DOHH2 (cell line): ENCODE data around the gene USP32.

Experiments used
- H3F3A ChIP-seq: fragments of 200-600 bp; sonication (generic), shearing (Covaris generic); 2 replicates; pipeline ENCODE4 v1.6.0; 2016; ENCODE audit warnings: antibody characterized with exemption, mild to moderate bottlenecking; ENCODE audit not compliant: control insufficient read depth, insufficient read depth
- H3K27ac ChIP-seq: fragments of 200-600 bp; sonication (generic); 2 replicates; pipeline ENCODE4 v1.5.1; 2014; ENCODE audit warnings: low read depth, mild to moderate bottlenecking, low read length, moderate library complexity
- H3K27me3 ChIP-seq: fragments of 200-600 bp; sonication (generic); 2 replicates; pipeline ENCODE4 v1.6.1; 2014; ENCODE audit warnings: mild to moderate bottlenecking, low read length, mixed read lengths; ENCODE audit not compliant: control insufficient read depth
- H3K36me3 ChIP-seq: fragments of 200-600 bp; sonication (generic); 2 replicates; pipeline ENCODE4 v1.6.1; 2014; ENCODE audit warnings: mild to moderate bottlenecking, low read length, moderate library complexity, mixed read lengths; ENCODE audit not compliant: control insufficient read depth
- H3K4me1 ChIP-seq: fragments of 200-600 bp; sonication (generic); 2 replicates; pipeline ENCODE4 v1.6.1; 2014; ENCODE audit warnings: mild to moderate bottlenecking, low read length, mixed read lengths; ENCODE audit not compliant: control insufficient read depth
- H3K4me2 ChIP-seq: fragments of 200-600 bp; sonication (generic); 2 replicates; pipeline ENCODE4 v1.6.0; 2014; ENCODE audit warnings: mild to moderate bottlenecking, low read length, moderate library complexity
- H3K4me3 ChIP-seq: fragments of 200-600 bp; sonication (generic); 2 replicates; pipeline ENCODE4 v1.5.1; 2014; ENCODE audit warnings: mild to moderate bottlenecking, low read length, mixed read lengths
- H3K79me2 ChIP-seq: fragments of 200-600 bp; sonication (generic); 2 replicates; pipeline ENCODE4 v1.6.1; 2014; ENCODE audit warnings: mild to moderate bottlenecking, low read length, mixed read lengths; ENCODE audit not compliant: control insufficient read depth
- H3K9me2 ChIP-seq: fragments of 200-600 bp; sonication (generic); replicated peaks from 2 replicates; pipeline ENCODE4 v1.6.1; 2014; ENCODE audit warnings: mild to moderate bottlenecking, low read length, mixed read lengths; ENCODE audit not compliant: control insufficient read depth
- H3K9me3 ChIP-seq: fragments of 200-600 bp; sonication (generic); 2 replicates; pipeline ENCODE4 v1.6.1; 2014; ENCODE audit warnings: antibody characterized with exemption, low read length, mixed read lengths; ENCODE audit not compliant: control insufficient read depth, insufficient read depth
- H4K20me1 ChIP-seq: fragments of 200-600 bp; sonication (generic); 2 replicates; pipeline ENCODE4 v1.6.0; 2014; ENCODE audit warnings: low read depth, mild to moderate bottlenecking, antibody characterized with exemption, low read length, moderate library complexity; ENCODE audit not compliant: control insufficient read depth, insufficient read depth
- EZH2phosphoT487 ChIP-seq: fragments of 200-600 bp; sonication (generic); IDR thresholded peaks from 2 replicates; pipeline ENCODE4 v1.6.1; 2017; ENCODE audit warnings: borderline replicate concordance, mild to moderate bottlenecking, antibody characterized with exemption, low read length, moderate library complexity, mixed read lengths
- TF ChIP-seq, protein P1 (sequence below): fragments of 200-600 bp; sonication (generic); IDR thresholded peaks from one replicate; pipeline ENCODE4 v1.5.1; 2014; ENCODE audit warnings: antibody characterized with exemption, mild to moderate bottlenecking, low read depth, low read length; ENCODE audit not compliant: poor library complexity, severe bottlenecking

USP32 gene

DNA sequence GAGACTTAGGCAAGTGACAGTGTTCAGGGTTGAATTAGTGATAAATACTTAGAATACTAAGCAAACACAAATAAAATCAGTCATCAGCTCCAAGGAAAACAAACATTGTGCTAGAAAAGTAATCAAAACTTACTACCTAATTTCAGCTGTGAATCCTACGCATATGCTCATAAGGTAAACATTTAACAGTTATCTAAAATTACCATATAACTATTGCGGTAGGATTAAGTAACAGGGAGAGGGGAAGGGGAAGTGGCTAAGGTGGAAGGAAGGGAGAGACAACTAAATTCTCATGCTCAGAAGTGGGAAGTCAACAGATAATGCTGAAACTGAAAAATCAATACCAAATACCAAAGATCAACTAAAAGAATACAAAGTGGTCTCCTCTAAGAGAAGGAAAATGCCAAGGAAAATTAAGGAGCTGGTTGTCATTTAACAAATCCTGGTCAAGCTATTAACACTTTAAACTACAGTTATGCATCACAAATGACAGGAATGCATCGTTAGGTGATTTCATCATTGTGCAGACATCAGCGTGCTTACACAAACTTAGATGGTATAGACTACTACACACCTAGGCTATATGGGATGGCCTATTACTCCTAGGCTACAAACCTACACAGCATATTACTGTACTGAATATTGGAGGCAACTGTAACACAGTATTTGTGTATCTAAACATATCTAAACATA lies 20.0 kb downstream of the USP32 start:
- H4K20me1 ChIP-seq: no peaks in the 10 kb centered on the region
- H3K4me1 ChIP-seq: no peaks in the 10 kb centered on the region
- no peaks in the 10 kb centered on the region for H3K9me2 ChIP-seq
- no peaks in the 10 kb centered on the region for H3K27me3 ChIP-seq
- H3K79me2 ChIP-seq: peaks cover 9% of the 10 kb centered on the region
- no peaks in the 10 kb centered on the region for H3F3A ChIP-seq
- no peak overlapping the region for H3K27ac ChIP-seq
- TF ChIP-seq, protein P1, sequence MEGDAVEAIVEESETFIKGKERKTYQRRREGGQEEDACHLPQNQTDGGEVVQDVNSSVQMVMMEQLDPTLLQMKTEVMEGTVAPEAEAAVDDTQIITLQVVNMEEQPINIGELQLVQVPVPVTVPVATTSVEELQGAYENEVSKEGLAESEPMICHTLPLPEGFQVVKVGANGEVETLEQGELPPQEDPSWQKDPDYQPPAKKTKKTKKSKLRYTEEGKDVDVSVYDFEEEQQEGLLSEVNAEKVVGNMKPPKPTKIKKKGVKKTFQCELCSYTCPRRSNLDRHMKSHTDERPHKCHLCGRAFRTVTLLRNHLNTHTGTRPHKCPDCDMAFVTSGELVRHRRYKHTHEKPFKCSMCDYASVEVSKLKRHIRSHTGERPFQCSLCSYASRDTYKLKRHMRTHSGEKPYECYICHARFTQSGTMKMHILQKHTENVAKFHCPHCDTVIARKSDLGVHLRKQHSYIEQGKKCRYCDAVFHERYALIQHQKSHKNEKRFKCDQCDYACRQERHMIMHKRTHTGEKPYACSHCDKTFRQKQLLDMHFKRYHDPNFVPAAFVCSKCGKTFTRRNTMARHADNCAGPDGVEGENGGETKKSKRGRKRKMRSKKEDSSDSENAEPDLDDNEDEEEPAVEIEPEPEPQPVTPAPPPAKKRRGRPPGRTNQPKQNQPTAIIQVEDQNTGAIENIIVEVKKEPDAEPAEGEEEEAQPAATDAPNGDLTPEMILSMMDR: no peak
- TF ChIP-seq EZH2phosphoT487: no peak
- H3K4me3 ChIP-seq: no peak overlapping the region
- no peaks in the 10 kb centered on the region for H3K36me3 ChIP-seq
- H3K9me3 ChIP-seq: no peaks in the 10 kb centered on the region
- no peak overlapping the region for H3K4me2 ChIP-seq

DNA sequence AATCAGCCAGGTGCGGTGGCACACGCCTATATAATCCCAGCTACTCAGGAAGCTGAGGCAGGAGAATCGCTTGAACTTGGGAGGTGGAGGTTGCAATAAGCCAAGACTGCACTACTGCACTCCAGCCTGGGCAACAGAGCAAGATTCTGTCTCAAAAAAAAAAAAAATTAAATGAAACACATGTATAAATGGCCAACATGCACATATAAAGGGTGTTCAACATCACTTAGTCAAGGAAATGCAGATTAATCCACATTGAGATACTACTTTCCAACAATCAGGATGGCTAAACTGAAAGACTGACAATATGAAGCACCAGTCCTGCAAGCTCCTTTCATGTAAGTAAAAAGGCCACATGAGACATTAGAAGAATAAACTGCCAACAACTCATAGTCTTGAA lies 20.5 kb downstream of the USP32 start:
- no peaks in the 10 kb centered on the region for H3K36me3 ChIP-seq
- H3K4me3 ChIP-seq: no peak overlapping the region
- H3K4me1 ChIP-seq: no peaks in the 10 kb centered on the region
- no peak overlapping the region for H3K4me2 ChIP-seq
- no peaks in the 10 kb centered on the region for H4K20me1 ChIP-seq
- no peak overlapping the region for H3K27ac ChIP-seq
- H3K9me2 ChIP-seq: no peaks in the 10 kb centered on the region
- no peak for TF ChIP-seq EZH2phosphoT487
- TF ChIP-seq, protein P1: no peak
- no peaks in the 10 kb centered on the region for H3K27me3 ChIP-seq
- no peaks in the 10 kb centered on the region for H3F3A ChIP-seq
- no peaks in the 10 kb centered on the region for H3K9me3 ChIP-seq
- peaks cover 10% of the 10 kb centered on the region for H3K79me2 ChIP-seq

DNA sequence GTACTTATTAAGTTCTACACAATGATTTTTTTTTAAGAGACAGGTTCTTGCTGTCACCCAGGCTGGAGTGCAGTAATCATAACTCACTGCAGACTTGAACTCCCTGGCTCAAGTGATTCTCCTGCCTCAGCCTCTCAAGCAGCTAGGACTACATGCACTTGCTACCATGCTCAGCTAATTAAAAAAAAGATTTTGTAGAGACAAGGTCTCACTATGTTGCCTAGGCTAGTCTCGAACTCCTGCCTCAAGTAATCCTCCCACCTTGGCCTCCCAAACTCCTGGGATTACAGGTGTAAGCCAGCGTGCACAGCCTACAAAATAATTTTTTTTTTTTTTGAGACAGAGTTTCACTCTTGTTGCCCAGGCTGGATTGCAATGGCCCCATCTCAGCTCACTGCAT lies 22.2 kb downstream of the USP32 start:
- Histone ChIP-seq H3K79me2 (peaks cover 10% of the 10 kb centered on the region), H3K36me3 (no peaks in the 10 kb centered on the region), H3K4me1 (no peaks in the 10 kb centered on the region), H4K20me1 (no peaks in the 10 kb centered on the region), H3K4me3 (no peak overlapping the region), H3K4me2 (no peak overlapping the region), H3K9me2 (no peaks in the 10 kb centered on the region), H3F3A (no peaks in the 10 kb centered on the region), H3K9me3 (no peaks in the 10 kb centered on the region), H3K27ac (no peak overlapping the region), H3K27me3 (no peaks in the 10 kb centered on the region)
- TF ChIP-seq, protein P1: no peak
- no peak for TF ChIP-seq EZH2phosphoT487
